ENCODE data around the gene UGT3A2.

- TF ChIP-seq EZH2 (IDR thresholded peaks at IDR 0.05; ENCODE audit: insufficient read depth, poor library complexity, severe bottlenecking): no peak
- TF ChIP-seq EZH2phosphoT487 (IDR thresholded peaks at IDR 0.05; ENCODE audit: insufficient read depth, low read depth): no peak
Observed at GRCh38 chr5:36017622-36018021, 49.1 kb downstream of the UGT3A2 start.

All from GM23248 (cell line).